ENCODE results near the gene MORF4L1.
"Not testable (repeated sequence)": the region's sequence is repeated elsewhere in the genome, so short reads cannot be mapped to it uniquely, and the experiment has no call there.

MORF4L1 gene

GRCh38 chr15:78927077-78927790, 54.5 kb downstream of the MORF4L1 start:
- no peak for DNase-seq

- not testable (repeated sequence) for DNase-seq
Measured at GRCh38 chr15:78928176-78928575, 55.5 kb downstream of the MORF4L1 start.

GRCh38 chr15:78928616-78929093, 56.0 kb downstream of the MORF4L1 start:
- no peak for DNase-seq

- DNase-seq = no peak
Measured at GRCh38 chr15:78929536-78930264, 57.0 kb downstream of the MORF4L1 start.

GRCh38 chr15:78930577-78931388, 58.1 kb downstream of the MORF4L1 start:
- DNase-seq = no peak

- DNase-seq = no peak
Measured at GRCh38 chr15:78931439-78932257, 59.0 kb downstream of the MORF4L1 start.

GRCh38 chr15:78932258-78932808, 59.6 kb downstream of the MORF4L1 start:
- no peak for DNase-seq

GRCh38 chr15:78933187-78933822, 60.6 kb downstream of the MORF4L1 start:
- no peak for DNase-seq

- DNase-seq = no peak
Measured at GRCh38 chr15:78933823-78934654, 61.3 kb downstream of the MORF4L1 start.

- no peak for DNase-seq
Measured at GRCh38 chr15:78934655-78935023, 61.9 kb downstream of the MORF4L1 start.

- DNase-seq = no peak
Measured at GRCh38 chr15:78937132-78937739, 64.5 kb downstream of the MORF4L1 start.

- DNase-seq = no peak
Measured at GRCh38 chr15:78938658-78939488, 66.2 kb downstream of the MORF4L1 start.

- no peak for DNase-seq
Measured at GRCh38 chr15:78942741-78943140, 70.1 kb downstream of the MORF4L1 start.

GRCh38 chr15:78943692-78944091, 71.0 kb downstream of the MORF4L1 start:
- no peak for DNase-seq

GRCh38 chr15:78944202-78944625, 71.5 kb downstream of the MORF4L1 start:
- no peak for DNase-seq

- peak; percentile 54 for DNase-seq
Measured at GRCh38 chr15:78944669-78945407, 72.1 kb downstream of the MORF4L1 start, which contains the start of gene CTSH. CTSH (minus strand) TSS chr15:78945046; CDS start chr15:78944981, 65 bp downstream.

GRCh38 chr15:78946493-78946892, 73.8 kb downstream of the MORF4L1 start:
- no peak for DNase-seq

GRCh38 chr15:78947506-78947905, 74.8 kb downstream of the MORF4L1 start:
- DNase-seq = no peak
